ENCODE measurements around the gene HNRNPA1. TPM values are rescaled to one million over a fixed set of nuclear protein-coding genes. Genes with fewer than 3 reads are reported as not detected.
A peak's percentile ranks its signal among the peaks of the same experiment; 100 is the strongest.

Gene HNRNPA1
- total and polyA plus RNA-seq, 9 of the 15 experiments (the other 6 are each of a cell fraction or from before 2014, with no cell fraction given), result 1,166 to 2,703 (median 1,815) TPM

DNA sequence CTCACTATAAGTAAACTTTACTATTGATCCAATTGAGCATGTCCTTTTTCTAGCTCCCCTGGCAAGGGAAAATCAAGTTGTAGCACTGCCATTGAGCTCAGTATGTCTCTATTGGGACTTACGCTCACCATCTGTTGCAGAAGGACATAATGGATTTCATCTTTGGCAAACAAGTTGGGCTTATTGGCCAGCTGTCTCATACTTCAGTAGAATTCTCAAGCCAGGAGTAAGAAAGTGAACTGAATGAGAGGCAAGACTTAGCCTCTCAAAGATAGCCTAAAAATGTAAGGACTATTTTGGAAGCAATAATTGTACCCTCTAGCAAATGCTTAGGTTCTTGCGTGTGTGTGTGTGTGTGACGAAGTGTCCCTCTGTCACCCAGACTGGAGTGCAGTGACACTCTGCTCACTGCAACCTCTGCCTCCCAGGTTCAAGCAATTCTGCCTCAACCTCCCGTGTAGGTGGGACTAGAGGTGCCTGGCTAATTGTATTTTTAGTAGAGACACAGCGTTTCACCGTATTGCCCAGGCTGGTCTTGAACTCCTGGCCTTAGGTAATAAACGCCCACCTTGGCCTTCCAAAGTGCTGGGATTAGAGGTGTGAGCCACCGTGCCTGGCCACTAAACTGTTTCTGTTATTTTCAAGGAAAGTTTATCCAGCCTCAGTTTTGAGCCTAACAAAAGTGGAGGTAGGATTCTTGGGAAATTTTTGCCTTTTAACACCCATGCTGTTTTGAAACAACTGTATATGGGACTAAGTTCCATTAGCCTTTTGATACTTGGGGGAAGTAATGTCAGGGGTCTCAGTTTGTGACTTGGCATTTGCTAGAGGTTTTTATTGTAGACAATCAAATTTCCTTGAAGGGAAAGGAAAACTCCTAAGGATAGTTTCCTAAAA, 7.0 kb downstream of the HNRNPA1 start:
- in situ Hi-C loops (cut with MboI), result no loop called here
- TF ChIP-seq ZNF668 (CRISPR knock-in tag; IDR thresholded peaks at IDR 0.05), result no peak
- TF ChIP-seq, protein P1, sequence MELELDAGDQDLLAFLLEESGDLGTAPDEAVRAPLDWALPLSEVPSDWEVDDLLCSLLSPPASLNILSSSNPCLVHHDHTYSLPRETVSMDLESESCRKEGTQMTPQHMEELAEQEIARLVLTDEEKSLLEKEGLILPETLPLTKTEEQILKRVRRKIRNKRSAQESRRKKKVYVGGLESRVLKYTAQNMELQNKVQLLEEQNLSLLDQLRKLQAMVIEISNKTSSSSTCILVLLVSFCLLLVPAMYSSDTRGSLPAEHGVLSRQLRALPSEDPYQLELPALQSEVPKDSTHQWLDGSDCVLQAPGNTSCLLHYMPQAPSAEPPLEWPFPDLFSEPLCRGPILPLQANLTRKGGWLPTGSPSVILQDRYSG (tag; conservative IDR thresholded peaks at IDR 0.05; ENCODE audit: low read depth), result no peak
- no peak for TF ChIP-seq SOX6 (IDR thresholded peaks at IDR 0.05)
- TF ChIP-seq ESRRB (CRISPR knock-in tag; IDR thresholded peaks at IDR 0.05; ENCODE audit: borderline replicate concordance), result no peak
- TF ChIP-seq JUND (IDR thresholded peaks at IDR 0.05; ENCODE audit: borderline replicate concordance, low read depth, low read length), result no peak
- TF ChIP-seq JUND (tag; IDR thresholded peaks at IDR 0.05; ENCODE audit: borderline replicate concordance, low read depth, low read length), result peak; percentile 16; the same call in 1 of the 3 replicates
- TF ChIP-seq BRD4 (IDR thresholded peaks at IDR 0.05), result no peak
- TF ChIP-seq, protein P2, sequence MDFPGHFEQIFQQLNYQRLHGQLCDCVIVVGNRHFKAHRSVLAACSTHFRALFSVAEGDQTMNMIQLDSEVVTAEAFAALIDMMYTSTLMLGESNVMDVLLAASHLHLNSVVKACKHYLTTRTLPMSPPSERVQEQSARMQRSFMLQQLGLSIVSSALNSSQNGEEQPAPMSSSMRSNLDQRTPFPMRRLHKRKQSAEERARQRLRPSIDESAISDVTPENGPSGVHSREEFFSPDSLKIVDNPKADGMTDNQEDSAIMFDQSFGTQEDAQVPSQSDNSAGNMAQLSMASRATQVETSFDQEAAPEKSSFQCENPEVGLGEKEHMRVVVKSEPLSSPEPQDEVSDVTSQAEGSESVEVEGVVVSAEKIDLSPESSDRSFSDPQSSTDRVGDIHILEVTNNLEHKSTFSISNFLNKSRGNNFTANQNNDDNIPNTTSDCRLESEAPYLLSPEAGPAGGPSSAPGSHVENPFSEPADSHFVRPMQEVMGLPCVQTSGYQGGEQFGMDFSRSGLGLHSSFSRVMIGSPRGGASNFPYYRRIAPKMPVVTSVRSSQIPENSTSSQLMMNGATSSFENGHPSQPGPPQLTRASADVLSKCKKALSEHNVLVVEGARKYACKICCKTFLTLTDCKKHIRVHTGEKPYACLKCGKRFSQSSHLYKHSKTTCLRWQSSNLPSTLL (IDR thresholded peaks at IDR 0.05), result no peak
- no peak for TF ChIP-seq BCL6 (CRISPR knock-in tag; IDR thresholded peaks at IDR 0.05)
- TF ChIP-seq BCOR (IDR thresholded peaks at IDR 0.05), result no peak
- TF ChIP-seq, protein P3, sequence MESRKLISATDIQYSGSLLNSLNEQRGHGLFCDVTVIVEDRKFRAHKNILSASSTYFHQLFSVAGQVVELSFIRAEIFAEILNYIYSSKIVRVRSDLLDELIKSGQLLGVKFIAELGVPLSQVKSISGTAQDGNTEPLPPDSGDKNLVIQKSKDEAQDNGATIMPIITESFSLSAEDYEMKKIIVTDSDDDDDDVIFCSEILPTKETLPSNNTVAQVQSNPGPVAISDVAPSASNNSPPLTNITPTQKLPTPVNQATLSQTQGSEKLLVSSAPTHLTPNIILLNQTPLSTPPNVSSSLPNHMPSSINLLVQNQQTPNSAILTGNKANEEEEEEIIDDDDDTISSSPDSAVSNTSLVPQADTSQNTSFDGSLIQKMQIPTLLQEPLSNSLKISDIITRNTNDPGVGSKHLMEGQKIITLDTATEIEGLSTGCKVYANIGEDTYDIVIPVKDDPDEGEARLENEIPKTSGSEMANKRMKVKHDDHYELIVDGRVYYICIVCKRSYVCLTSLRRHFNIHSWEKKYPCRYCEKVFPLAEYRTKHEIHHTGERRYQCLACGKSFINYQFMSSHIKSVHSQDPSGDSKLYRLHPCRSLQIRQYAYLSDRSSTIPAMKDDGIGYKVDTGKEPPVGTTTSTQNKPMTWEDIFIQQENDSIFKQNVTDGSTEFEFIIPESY (CRISPR knock-in tag; IDR thresholded peaks at IDR 0.05), result no peak
- TF ChIP-seq SAFB2 (IDR thresholded peaks at IDR 0.05; ENCODE audit: borderline replicate concordance, low read depth, low read length, severe bottlenecking), result no peak
- TF ChIP-seq PURB (CRISPR knock-in tag; IDR thresholded peaks at IDR 0.05; ENCODE audit: low read depth), result no peak
- TF ChIP-seq, protein P4, sequence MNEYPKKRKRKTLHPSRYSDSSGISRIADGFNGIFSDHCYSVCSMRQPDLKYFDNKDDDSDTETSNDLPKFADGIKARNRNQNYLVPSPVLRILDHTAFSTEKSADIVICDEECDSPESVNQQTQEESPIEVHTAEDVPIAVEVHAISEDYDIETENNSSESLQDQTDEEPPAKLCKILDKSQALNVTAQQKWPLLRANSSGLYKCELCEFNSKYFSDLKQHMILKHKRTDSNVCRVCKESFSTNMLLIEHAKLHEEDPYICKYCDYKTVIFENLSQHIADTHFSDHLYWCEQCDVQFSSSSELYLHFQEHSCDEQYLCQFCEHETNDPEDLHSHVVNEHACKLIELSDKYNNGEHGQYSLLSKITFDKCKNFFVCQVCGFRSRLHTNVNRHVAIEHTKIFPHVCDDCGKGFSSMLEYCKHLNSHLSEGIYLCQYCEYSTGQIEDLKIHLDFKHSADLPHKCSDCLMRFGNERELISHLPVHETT (CRISPR knock-in tag; conservative IDR thresholded peaks at IDR 0.05 in 1 of 2, IDR thresholded peaks at IDR 0.05 in 1 of 2), result peak in 1 of 2 experiments; percentile 44; a peak in 1 of 4 replicates

More for the DNA sequence above, 7.0 kb downstream of the HNRNPA1 start:
- Histone ChIP-seq H4K20me1 (replicated peaks; ENCODE audit: control insufficient read depth, insufficient read depth, low read length) (peaks cover 56% of the 10 kb centered on the region), H3K27ac (ENCODE audit: extremely low read depth, low read depth, low read length) (peak overlapping the region; percentile 75), H2AFZ (ENCODE audit: low read depth, low read length) (no peak overlapping the region), H3K9me3 (replicated peaks; ENCODE audit: control insufficient read depth, insufficient read depth, low read depth, low read length) (no peaks in the 10 kb centered on the region), H3K4me3 (peak overlapping the region; percentile 71; the same call in 1 of the 2 replicates), H3K4me2 (ENCODE audit: insufficient read depth, low read length) (peak overlapping the region; percentile 99), H3K4me1 (replicated peaks in 1 of 2; ENCODE audit: control insufficient read depth in 2 of 2, insufficient read depth in 2 of 2, low read length in 2 of 2) (peaks cover 30 to 32% of the 10 kb centered on the region in 2 experiments; a peak in 4 of 5 replicates), H3K79me2 (ENCODE audit: control insufficient read depth, insufficient read depth, low read length) (peaks cover 99% of the 10 kb centered on the region), H3K36me3 (ENCODE audit: control insufficient read depth, insufficient read depth, low read length) (peaks cover 96% of the 10 kb centered on the region), H3K9ac (ENCODE audit: insufficient read depth in 1 of 2, low read depth in 2 of 2, low read length in 2 of 2) (peak overlapping the region; percentile 67 to 72; a peak in 3 of 4 replicates), H3K27me3 (ENCODE audit: control insufficient read depth in 2 of 2, insufficient read depth in 2 of 2, low read length in 2 of 2) (no peaks in the 10 kb centered on the region), H3K9me1 (ENCODE audit: control insufficient read depth, insufficient read depth, low read length) (no peaks in the 10 kb centered on the region)
- ATAC-seq, result peak; percentile 11
- intact Hi-C loops (cut with micrococcal nuclease), result loop anchor here (5.0 kb wide), 1 partner anchor 65 kb away; no protein-coding TSS in a partner anchor
- BruUV-seq (replicated peaks), result no TSS peak
- ChIA-PET POLR2A (interaction anchor here (0.6 to 9.8 kb wide), 32 partner anchors 7 to 287 kb away, joined by 3 to 155 read pairs (median 6); partner anchors contain the start of genes CBX5, COPZ1, HNRNPA1 and HOXC9), CTCF (ENCODE audit: low intra/inter-chr PET ratio) (interaction anchor here (0.5 to 1.3 kb wide), 4 partner anchors 8 to 276 kb away, joined by 3 read pairs; no protein-coding TSS in a partner anchor)
- 10% methylated on average over 8 of the region's 8 CpGs for WGBS (ENCODE audit: insufficient coverage, low coverage, missing lambda C conversion rate)
- FAIRE-seq, result no peak
- DNase-seq (ENCODE audit: extremely low read depth in 1 of 4, low spot score in 3 of 4), result peak in 2 of 4 experiments; percentile 4 to 66

Measured in K562 (cell line).